GM15510 (cell line): ENCODE data around the gene FTSJ1.

ENCODE experiments used
- POLR2A ChIP-seq: IDR thresholded peaks from 3 replicates; pipeline ENCODE4 v1.6.1; 2011; ENCODE audit warnings: borderline replicate concordance; ENCODE audit not compliant: insufficient read length; ENCODE audit errors: extremely low read depth

FTSJ1 gene

DNA sequence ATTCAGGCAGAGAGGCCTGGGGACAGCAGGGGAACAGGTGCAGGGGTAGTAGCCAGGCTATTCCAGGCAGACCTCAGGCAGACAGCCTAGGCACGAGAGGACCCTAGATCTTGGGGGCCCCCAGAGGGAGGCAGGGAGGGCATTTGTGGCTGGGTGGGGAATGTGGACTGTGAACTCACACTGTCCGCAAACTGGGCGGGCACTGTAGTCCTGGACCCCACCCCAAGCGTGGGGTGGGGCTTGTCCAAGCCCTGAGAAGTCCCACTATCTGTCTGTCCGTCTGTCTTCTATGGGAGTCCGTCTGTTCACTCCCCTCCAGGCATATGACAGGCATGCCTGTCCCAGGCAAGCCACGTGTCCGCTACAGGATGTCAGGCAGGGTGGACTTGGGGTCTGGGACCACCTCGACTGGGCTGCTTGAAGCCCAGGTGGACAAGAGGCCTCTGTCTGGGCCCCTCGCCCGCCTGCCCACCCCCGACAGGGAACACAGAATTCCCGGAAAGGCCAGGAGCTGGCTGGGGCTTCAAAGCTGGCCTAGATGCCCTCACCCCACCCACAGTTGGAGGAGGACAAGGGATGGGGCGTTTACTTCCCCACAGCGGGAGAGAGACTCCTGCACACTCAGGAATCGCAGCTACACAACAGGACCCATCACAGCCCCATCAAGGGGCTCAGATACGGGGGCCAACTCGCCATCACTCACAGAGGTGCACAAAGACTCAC, 5.7 kb upstream of the FTSJ1 start, which contains the start of gene SLC38A5:
Gene SLC38A5, minus strand, starts transcription at position 151 of the 723 bp plus-strand sequence. CDS start 2,336 bp downstream, outside the sequence.
- TF ChIP-seq POLR2A = no peak

DNA sequence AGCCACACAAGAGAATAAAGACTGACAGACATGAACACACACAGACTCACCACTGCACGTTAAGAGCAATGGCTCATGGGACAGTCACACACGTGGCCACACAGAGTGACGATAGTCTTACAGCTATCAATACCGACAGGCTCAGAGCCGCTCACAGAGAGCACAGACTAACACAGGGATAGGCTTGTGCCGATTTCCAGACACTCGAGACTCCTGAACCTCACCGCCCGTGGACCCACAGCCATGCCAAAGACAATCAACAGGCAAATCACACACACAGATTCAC, 5.2 kb upstream of the FTSJ1 start:
- TF ChIP-seq POLR2A = no peak

GRCh38 chrX:48471504-48471903, 4.5 kb upstream of the FTSJ1 start:
- TF ChIP-seq POLR2A = no peak

DNA sequence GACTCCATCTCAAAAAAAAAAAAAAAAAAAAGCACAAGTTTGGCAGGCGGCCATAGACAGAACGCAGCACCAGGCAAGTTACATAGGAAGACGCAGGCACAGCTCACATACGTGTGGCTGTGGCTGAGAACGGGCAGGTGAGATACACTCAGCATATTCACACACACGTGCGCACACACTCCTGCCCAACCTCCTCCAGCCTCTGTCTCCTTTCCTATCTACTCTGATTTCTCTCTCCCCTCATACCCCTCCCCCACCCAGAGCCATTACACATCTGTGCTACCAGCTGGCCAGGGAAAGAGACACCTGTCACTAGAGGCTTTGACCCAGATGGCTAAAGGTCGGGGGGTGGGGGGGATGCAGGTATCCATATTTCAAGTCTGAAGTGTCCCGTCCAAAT, 3.8 kb upstream of the FTSJ1 start:
- no peak for TF ChIP-seq POLR2A

DNA sequence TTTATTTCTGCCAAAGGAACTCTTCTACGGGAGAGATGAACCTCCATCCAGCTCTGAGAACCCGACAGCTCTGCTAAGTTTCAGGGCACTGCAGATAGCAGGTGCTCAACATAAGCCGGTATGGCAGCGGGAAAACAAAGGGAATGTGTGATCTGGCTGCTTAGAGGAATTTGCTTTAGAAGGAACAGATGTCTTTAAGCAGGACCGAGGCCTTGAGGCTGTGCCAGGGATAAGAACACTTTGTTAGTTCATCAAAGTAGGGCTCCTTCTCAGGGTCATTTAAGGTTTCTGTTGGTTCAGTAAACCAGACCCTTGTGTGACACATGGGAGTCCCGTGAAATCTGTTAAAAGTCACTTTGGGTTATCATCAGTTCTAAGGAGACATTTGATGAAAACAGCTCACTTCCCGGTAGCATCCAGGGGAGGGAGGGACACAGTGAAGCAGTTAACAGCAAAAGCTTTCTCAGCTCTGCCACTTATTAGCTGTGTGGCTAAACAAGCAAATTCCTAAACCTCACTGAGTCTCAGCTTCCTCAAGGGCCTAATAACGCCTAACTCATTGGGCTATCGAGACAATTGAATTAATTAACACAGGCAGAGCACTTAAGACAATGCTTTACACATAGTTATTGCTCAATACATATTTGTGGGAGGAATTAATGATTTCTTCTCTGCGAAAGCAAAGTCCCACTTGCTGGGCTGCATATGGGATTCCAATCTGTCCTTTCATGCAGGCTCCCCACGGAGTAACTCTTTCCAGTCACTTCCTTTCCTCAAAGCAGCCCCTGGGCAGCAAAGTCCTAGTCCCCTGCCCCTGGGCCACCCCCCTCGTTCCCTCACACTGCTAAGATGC, 2.9 kb upstream of the FTSJ1 start:
- TF ChIP-seq POLR2A = no peak

DNA sequence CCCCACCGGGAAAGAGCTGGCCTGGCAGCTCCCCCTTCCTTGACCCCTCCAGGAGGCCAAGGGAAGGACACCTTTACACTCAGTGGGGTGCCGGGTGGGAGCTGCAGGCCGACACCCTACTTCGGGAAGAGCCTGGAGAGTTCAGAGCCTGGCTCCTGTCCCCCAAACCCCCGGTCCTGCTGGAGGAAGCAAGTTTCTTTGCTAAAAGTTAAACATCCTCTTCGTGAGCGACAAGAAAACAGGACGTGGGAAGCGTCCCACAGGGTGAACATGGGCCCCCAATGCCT, 2.4 kb upstream of the FTSJ1 start:
- TF ChIP-seq POLR2A = no peak

GRCh38 chrX:48474127-48474526, 1.9 kb upstream of the FTSJ1 start:
- TF ChIP-seq POLR2A = no peak

DNA sequence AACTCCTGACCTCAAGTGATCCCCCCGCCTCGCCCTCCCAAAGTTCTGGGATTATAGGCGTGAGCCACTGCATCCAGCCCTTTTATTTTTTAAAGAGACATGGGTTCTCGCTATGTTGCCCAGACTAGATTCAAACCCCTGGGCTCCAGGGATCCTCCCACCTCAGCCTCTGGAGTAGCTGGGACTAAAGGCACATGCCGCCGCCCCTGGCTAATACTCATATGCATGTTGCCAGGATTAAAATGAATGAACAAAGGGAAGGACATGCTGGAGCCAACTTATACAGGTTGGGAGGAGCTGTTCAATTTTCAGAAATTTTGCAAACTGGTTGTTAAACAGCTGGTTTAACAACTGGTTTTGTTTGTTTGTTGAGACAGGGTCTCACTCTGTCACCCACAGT, 1.4 kb upstream of the FTSJ1 start:
- no peak for TF ChIP-seq POLR2A

GRCh38 chrX:48475296-48475695, 703 bp upstream of the FTSJ1 start:
- TF ChIP-seq POLR2A = no peak

GRCh38 chrX:48476919-48477318, 920 bp downstream of the FTSJ1 start:
- no peak for TF ChIP-seq POLR2A

DNA sequence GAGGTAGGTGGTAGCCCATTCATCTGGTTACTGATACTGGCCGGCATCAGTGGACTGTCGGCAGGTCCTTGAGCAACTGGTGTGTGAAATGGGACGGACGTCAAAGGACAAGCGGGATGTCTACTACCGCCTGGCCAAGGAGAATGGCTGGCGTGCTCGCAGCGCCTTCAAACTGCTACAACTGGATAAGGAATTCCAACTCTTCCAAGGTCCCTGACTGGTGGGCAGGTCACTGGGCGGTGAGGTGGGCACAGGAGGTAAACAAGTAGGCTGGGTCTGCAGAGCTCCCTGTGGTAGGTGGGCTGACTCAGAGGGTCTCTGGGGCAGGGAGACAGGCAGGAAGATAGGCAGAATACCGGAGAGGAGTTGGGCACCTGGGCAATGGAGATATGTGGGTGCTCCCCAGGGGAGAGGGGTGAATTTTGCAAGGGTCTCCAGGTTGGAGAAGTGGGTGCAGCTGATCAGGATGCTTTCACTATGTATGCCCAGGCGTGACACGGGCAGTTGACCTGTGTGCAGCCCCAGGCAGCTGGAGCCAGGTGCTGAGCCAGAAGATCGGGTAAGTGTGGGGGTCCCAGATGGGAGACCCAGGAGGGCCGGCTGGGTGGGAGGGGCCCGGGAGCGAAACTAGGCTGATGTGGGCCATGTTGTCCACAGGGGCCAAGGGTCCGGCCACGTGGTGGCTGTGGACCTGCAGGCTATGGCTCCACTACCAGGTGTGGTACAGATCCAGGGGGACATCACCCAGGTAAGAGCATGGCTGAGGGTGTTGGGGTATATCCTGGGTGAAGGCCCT, 2.2 kb downstream of the FTSJ1 start:
- TF ChIP-seq POLR2A = no peak

DNA sequence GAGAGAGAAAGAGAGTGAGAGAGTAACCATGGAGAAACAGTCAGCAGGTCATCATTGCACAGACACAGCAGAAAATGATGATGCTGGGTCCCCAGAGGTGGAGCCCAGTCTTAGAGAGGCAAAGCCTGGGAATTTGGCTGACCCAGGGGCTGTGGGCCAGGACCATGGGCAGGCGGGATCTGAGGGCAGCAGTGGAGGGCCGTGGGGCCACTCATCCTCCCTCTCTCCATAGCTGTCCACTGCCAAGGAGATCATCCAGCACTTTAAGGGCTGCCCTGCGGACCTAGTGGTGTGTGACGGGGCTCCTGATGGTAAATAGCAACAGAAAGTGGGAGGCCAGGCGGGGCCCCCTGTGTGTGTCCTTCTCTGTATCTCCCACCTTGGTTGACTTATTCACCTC, 2.8 kb downstream of the FTSJ1 start:
- no peak for TF ChIP-seq POLR2A

GRCh38 chrX:48480142-48480541, 4.1 kb downstream of the FTSJ1 start:
- TF ChIP-seq POLR2A = no peak

- no peak for TF ChIP-seq POLR2A
Observed at GRCh38 chrX:48480583-48480982, 4.6 kb downstream of the FTSJ1 start.

GRCh38 chrX:48482526-48482925, 6.5 kb downstream of the FTSJ1 start:
- TF ChIP-seq POLR2A = no peak
